SK-N-MC (cell line): Measurements from ENCODE around the gene CFAP251.

Experiments used
- EZH2 ChIP-seq: fragments of 200-600 bp; sonication (generic); IDR thresholded peaks from one replicate; pipeline ENCODE4 v1.6.1; 2017; ENCODE audit warnings: antibody characterized with exemption
- POLR2AphosphoS5 ChIP-seq: IDR thresholded peaks from 2 replicates; pipeline ENCODE4 v1.6.1; 2012; ENCODE audit warnings: mild to moderate bottlenecking, low read depth, low read length, borderline replicate concordance

GRCh38 chr12:121905746-121906145 lies 12.6 kb upstream of the CFAP251 start:
- TF ChIP-seq POLR2AphosphoS5 (no peak), EZH2 (no peak)
